GM12872 (cell line): ENCODE data around the gene POC1B.

Source experiments
- CTCF ChIP-seq: IDR thresholded peaks from 3 replicates; pipeline ENCODE4 v1.5.1; 2011; ENCODE audit warnings: low read depth, mild to moderate bottlenecking, low read length, moderate library complexity; ENCODE audit not compliant: insufficient read depth

POC1B gene

DNA sequence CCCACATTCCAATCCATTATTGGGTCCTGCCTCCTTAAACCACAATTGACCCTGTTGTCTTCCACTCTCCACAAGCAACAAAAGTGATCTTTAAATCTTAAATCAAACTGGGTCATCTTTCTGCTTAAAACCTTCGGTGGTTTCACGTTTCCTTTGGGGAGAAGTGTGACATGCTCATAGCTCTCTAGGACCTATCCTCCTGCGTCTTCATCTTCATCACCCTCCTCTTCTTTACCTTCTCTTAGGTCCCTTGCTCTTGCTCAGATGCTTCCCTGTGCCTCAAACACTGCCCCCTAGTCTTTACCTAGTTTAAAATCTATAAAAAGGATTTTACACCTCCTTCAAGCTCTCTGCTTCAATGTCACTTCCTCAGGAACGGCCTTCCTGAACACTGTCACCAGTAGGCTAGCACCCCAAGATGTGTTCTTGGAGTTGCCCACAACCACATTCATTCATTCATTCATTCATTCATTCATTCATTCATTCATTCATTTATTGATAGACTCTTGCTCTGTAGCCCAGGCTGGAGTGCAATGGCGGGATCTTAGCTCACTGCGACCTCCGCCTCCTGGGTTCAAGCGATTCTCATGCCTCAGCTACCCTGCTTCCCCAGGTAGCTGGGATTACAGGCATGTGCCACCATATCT, 48.1 kb downstream of the POC1B start:
- TF ChIP-seq CTCF = no peak

DNA sequence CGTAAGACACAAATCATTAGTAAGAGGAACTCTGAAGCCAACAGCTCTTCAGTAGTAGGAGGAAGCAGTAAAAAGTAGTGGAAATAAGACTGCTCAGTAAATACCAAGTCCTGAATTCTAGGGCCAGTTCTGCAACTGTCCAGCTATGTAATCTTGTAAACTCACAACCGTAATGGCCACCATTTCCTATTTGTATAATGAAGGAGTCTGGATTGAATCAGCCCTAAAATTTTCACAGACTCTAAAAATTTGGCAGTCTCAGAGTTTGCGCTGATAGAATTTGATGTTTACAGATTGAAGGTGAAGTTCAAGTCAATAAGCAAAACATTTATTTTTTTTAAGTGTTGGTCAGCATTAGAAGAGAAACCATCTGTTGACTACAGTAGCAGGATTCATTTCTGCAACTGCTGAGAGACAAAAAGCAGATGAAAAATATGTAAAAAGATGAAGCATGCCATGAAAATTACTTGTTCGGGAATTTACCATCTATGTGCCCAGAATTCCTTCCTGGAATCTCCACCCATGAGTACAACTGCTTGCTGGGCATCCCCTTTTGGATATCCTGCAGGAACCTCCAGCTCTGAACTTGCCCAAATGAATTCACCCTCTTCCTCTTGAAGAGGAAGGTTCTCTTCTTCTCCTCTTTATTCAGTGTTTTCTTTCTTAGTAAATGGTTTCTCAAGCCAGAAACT, 48.8 kb downstream of the POC1B start:
- TF ChIP-seq CTCF = no peak

DNA sequence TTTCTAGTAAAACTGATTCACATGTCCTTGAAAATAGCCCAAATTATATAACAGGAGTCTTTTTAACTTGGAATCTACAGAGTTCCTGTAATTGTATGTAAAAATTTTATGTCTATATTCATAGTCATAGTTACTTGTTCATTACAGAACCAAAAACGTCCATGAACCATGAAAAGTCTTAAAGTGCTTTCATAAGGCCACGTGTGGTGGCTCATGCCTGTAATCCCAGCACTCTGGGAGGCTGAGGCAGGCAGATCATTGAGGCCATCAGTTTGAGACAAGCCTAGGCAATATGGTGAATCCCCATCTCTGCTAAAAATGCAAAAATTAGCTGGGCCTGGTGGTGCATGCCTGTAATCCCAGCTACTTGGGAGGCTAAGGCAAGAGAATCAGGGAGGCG, 49.6 kb downstream of the POC1B start:
- no peak for TF ChIP-seq CTCF

GRCh38 chr12:89475203-89475990, 50.5 kb downstream of the POC1B start:
- TF ChIP-seq CTCF = no peak

- TF ChIP-seq CTCF = no peak
These were observed 51.2 kb downstream of the POC1B start for GRCh38 chr12:89474615-89475014.

DNA sequence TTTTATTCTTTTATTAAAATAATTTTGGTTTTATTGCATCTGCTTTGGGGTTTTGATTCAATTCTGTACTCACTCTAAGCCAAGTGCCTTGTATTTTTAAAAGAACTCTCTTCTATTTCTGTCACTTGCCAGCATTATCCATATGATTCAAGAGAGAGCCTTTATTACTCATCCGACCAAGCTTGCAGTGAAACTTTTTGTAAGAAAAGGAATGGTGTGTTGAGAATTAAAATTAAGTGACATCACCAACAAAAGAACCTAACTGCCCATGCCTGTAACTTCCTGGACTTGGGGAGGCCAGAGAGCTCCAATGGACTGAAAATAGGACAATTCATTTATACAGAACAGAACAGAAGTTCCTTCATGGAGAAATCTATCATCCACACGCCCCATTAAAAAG, 53.3 kb downstream of the POC1B start:
- no peak for TF ChIP-seq CTCF

- peak; percentile 69 for TF ChIP-seq CTCF
These were observed 54.9 kb downstream of the POC1B start for GRCh38 chr12:89470741-89471509.
